Activated CD4-positive, alpha-beta T cell treated with anti-CD3 and anti-CD28 coated beads, Interleukin-2, Interleukin-6, amounts not matched to agents 100 ng/mL and 50 ng/mL, durations not matched to agents 16 hours and 8 hours (primary cell): ENCODE measurements around the gene DUSP28.
"Not testable (repeated sequence)": the region's sequence is repeated elsewhere in the genome, so short reads cannot be mapped to it uniquely, and the experiment has no call there.

Experiments
- DNase-seq: peaks from one replicate; pipeline ENCODE4 v3.0.0-alpha.2; 2020

Gene DUSP28

DNA sequence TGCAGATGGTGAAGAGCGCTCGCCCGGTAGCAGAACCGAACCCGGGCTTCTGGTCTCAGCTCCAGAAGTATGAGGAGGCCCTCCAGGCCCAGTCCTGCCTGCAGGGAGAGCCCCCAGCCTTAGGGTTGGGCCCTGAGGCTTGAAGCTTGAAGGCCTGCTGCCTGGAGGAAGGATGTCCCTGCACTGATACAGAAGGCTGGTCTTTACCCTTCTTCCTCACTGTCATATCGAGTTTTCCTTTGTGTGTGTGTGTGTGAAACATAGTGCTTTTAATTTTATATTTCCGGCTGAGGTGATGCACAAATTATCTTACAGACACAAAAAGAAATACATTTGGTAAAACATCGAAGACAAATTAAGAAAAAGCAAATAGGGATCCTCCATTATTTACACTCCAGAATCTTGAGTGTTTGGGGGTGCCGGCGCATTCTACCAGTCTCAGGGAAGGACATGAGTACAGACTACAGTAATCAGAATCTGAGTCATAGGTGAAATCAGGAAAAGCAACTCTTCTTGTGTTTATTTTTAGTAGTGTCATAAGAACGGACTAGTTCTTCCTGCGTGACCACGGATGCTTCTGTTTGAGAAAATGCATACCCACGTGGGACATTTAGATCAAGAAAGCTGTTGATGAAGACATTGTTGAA is 1.3 kb downstream of the DUSP28 start:
- DNase-seq: peak; percentile 60

DNA sequence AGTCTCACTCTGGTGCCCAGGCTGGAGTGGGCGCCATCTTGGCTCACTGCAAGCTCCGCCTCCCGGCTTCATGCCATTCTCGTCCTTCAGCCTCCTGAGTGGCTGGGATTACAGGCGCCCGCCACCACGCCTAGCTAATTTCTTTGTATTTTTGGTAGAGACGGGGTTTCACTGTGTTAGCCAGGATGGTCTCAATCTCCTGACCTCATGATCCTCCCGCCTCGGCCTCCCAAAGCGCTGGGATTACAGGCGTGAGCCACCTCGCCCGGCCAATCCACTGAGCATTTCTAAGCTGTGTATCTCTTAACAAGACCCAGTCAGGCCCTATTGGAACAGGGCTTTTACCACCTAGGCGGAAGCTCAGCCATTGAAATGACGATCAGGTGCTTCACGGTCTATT is 3.1 kb downstream of the DUSP28 start:
- not testable (repeated sequence) for DNase-seq

DNA sequence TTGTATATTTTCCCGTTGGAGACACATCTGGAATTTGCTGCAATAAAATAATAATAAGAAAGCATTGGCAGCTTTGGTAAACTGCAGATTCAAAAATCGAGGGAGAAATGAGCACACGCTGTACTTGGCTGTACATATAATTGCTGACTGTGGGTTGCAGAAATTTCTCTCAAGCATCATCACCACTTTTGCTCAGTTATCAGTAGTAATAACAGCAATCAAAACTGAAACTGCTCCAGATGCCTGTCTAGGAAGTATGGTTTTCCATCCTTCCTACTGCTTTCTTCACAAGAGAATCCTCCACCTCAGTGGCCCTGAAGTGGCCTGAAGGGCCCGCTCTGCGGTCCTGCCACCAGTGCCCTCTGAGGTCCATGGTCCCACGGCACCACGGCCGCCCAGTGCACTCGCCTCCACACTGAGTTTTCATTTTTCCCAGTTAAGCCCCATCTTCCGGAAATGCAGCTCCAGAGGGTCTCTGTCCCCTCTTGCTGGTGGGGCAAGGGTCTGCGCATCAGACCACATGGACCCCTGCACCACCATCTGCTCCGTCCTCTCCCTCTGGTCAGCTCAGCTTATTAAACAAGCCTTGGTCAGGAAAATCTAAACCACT is 3.9 kb downstream of the DUSP28 start:
- DNase-seq: no peak

DNA sequence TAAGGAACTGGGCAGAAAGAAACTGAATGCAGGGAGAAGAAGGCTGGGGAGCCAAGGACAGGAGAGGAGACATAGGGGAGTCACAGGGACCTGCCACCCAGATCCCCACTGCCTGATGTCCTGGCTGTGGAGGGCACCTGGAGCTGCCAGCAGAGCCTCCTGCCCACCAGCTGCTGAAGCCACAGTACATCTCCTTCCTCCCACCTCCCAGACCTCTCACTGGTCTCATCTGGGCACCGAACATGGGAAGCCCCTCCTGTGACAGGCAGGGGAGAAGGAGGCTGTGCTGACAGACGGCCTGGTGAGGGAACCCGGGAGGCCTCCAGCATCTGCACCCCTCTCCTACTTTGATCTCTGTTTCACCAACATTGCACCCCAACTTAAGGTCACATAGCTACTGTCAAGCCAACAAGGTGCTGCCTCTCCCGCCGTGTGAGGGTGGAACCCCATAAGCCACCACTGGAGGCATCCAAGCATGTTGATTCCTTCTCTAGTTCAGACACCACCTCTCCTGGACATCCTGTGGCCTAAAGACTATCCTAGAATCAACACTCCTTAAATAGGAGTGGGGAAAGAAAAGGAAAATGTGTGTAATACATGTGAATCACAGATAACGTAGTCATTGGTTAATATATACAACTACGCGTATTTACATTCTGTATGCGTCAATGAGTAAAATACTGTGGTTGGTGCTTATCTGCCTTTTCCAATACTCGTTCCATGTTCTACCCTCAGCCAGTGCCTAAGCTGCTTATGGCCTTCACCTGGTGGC is 4.6 kb downstream of the DUSP28 start:
- peak; percentile 47 for DNase-seq

GRCh38 chr2:240565333-240566202 is 5.4 kb downstream of the DUSP28 start:
- peak; percentile 96 for DNase-seq

GRCh38 chr2:240566203-240567136 is 6.3 kb downstream of the DUSP28 start:
- peak; percentile 97 for DNase-seq

DNA sequence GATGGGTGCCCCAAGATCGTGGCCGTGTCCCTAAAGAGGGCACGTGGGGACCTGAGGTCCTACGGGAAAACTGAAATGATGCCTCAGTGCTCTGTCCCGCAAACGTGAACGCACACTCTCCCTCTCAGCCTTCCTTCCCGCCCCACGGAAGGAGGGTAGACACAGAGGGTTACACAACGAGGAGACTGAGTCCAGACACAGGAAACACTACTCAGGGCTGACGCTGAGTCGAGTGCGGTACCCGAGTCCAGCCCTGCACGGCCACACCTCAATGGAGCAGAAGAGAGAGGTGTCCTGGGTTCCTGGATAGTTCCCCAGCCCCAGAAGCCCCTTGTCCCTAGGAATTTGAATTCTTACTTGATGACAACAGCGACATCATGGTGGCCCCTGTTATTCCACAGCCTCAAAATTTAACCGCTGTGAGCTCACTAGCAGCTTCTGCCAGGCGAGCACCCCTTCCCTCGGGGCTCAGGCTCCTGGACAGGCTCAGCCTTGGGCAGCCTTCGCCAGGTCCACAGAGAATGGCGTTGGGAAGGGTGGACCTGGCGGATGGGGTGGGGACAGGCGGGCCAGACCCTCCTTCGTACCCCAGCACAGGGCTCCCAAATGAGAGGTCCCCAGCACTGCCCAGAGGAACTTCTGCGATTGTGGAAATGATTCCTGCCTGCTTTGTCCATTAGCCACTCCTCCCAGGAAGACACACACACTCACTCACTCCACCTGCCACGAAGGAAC is 7.1 kb downstream of the DUSP28 start:
- peak; percentile 52 for DNase-seq

- DNase-seq: peak; percentile 56
Measured at GRCh38 chr2:240567872-240568677, 7.9 kb downstream of the DUSP28 start, which contains the start of gene RNPEPL1. Gene RNPEPL1, plus strand, starts transcription at chr2:240568484. Its CDS starts 103 bp downstream, at chr2:240568587.

DNA sequence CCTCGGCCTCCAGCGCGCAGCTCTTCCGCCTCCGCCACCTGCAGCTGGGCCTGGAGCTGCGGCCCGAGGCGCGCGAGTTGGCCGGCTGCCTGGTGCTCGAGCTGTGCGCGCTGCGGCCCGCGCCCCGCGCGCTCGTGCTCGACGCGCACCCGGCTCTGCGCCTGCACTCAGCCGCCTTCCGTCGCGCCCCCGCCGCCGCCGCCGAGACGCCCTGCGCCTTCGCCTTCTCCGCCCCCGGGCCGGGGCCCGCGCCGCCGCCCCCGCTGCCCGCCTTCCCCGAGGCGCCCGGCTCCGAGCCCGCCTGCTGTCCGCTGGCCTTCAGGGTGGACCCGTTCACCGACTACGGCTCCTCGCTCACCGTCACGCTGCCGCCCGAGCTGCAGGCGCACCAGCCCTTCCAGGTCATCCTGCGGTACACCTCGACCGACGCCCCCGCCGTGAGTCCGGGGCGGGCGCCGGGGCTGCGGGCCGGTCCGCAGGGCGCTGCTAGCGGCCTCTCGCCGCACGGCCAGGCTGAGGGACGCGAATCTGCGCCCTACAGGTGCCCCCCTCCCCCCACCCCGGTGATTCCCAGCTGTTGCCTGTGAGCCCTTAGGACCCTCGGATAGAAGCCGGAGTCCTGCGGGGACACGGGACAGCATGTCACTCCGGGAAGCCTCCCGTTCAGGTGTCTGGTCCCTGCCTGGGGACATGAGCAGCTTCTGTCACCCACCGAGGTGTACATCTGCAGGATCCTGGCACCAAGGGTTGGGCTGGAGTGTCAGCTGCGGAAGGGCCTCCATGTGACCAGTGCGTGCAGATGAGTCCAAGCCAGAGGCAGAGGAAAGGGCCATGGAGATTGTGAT is 8.7 kb downstream of the DUSP28 start:
- DNase-seq: peak; percentile 55

DNA sequence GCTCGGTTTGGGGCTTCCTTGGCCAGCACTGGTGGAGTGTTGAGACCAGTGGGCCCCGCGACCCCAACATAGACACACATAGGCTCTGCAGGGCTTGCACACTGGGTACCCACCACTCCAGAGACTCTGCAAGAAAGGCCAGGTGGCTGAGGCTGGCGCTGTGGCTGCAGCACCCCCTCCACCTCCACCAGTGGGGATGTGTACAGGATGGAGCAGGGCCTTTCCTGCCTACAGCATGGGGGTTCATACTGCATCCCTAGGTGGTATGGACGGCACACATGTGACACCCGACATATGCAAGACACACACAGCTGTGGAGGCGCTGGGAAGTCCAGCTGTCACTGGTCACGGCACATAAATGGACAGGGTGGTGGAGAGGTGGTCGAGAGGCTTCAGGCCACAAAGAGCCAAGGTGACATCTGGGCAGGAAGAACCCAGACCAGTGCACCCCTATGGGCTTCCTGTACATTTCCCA is 9.4 kb downstream of the DUSP28 start:
- DNase-seq: no peak

DNA sequence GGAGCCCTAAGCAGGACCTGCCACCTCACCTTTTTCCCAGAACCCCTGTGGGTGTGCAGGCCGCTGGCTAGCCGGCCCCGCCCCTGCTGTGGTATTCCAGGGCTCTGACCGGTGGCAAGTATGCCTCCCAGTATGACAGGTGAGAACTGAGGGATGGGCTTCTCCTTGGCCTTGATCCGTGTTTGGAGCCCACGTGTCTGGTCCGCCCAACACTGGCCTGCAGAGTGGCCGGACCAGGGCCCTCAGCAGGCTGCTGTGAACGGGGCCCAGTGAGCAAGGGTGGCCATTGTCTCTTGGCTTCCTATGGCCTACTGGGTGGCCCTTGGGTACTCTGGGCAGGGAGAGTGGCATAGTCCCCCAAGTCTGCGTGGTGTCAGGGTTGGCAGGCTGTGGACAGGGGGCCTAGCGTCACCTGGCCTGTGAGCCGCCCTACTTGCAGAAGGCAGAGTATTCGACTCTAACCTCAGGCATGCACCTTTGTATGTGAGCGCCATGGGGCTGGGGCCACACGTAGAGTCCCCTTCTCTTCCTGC is 9.9 kb downstream of the DUSP28 start:
- no peak for DNase-seq

DNA sequence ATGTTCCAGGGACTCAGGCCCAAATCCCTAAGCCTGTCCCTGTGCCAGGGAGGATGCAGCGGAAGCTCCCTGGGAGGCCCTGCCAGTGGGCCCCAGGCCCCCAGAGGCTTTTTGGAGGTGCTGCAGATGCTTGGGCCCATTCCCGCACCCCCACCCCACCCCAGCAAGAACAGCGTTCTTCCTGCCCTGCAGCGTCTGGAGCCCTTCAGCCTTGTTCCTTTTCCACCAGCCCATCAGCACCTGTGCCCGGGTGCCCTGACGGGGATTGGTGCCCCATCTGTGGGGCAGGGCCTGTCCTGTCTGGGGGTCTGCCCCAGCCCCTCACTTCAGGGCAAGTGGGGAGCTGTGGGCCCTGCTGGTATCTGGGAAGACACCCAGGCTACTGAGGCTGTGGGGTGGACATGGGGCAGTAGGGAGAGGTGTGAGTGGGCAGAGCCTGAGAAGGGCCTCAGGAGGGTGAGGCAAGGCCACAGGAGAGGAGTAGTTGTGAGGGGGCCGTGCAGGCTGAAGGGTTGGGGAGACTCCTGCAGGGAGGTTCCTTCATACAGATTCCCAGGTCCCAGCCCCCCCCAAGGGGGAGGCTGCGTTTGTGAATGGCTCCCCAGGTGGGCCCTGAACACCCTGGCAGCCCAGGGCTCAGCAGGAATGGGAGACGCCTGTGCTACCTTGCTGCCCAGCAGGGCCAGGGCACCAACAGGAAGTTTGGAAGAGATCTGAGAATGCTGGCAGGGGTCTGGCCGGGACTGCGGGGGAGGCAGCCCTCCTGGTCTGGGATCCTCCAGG is 10.6 kb downstream of the DUSP28 start:
- DNase-seq: no peak

DNA sequence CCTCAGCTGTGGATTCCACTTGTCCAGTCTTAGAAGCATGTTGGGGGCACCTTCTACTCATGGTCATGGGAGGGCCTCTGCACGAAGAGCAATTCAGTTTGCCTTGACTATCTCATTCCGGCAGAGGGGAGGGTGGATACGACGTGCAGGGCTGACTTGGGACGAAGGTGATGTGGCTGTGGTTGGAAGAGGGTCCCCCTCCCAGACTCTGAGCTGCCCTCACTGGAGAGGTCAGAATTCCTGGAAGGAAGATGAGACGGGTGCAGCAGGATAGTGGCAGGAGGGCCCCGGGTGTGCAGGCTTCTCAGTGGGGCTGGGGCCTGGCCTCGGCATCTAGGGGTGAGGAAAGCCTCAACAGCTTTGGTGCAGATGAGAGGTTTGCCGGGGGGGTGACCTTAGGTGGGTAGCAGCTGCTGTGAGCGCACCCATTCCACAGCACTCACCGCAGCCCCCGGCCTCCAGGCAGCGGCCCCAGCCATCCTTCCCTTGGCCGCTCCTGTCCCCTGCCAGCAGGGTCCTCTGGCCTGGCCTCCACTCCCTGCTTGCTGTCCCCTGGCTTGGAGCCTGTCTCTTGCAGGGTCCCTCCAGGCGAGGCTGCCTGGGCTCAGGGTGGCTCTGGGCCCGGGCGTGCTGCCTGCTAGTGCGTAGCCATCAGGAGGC is 11.3 kb downstream of the DUSP28 start:
- DNase-seq: no peak

- DNase-seq: no peak
Measured at GRCh38 chr2:240572141-240573031, 12.2 kb downstream of the DUSP28 start.

- no peak for DNase-seq
Measured at GRCh38 chr2:240573071-240573515, 12.9 kb downstream of the DUSP28 start.
